Endothelial cell of umbilical vein (primary cell): ENCODE results near the gene STK11IP. TPM values are rescaled to one million over a fixed set of nuclear protein-coding genes. Genes with fewer than 3 reads are reported as not detected.

Experiments used
- BruUV-seq: library from RNA; stranded (reverse); fragments of 400-500 nt; replicated peaks from 2 replicates; lab custom pipeline; 2021; lab: Mats Ljungman, UMichigan
- CTCF ChIA-PET: fragments of 300-600, 350-600 bp; sonication (Branson Sonifier 250); formaldehyde crosslinking; loops from one replicate; lab custom pipeline; 2021; ENCODE audit warnings: antibody characterized with exemption, inconsistent platforms; lab: Charles Lee
- POLR2A ChIA-PET: fragments of 300-600, 350-600 bp; sonication (Branson Sonifier 250); formaldehyde crosslinking; loops from one replicate; lab custom pipeline; 2021; ENCODE audit warnings: antibody characterized with exemption, inconsistent platforms; lab: Charles Lee
- DNase-seq: peaks from one replicate; pipeline ENCODE4 v3.0.0-alpha.2; 2011; ENCODE audit warnings: low read depth, low spot score
- FAIRE-seq: peaks from 2 replicates; lab custom pipeline; 2011; peaks lifted over from hg19 to GRCh38; lab: Jason Lieb, UNC
- H2AFZ ChIP-seq: 2 replicates; pipeline ENCODE4 v1.6.0; 2012; ENCODE audit warnings: low read depth, low read length, control low read depth, inconsistent platforms
- H3K27ac ChIP-seq: 2 replicates; pipeline ENCODE4 v1.5.1; 2011; ENCODE audit warnings: low read depth, mild to moderate bottlenecking, control low read depth, low read length, moderate library complexity; ENCODE audit not compliant: insufficient read depth
- H3K27me3 ChIP-seq, 2 experiments: 2 replicates each; pipeline versions ENCODE4 v1.6.0 to v1.6.1; 2011; ENCODE audit warnings: low read length in 2 of 2, mixed read lengths in 1 of 2; ENCODE audit not compliant: control insufficient read depth in 2 of 2, insufficient read depth in 2 of 2
- H3K36me3 ChIP-seq, 2 experiments: 2 replicates in 1 of 2; 3 replicates in 1 of 2; pipeline ENCODE4 v1.5.1; 2011; ENCODE audit warnings: low read length in 2 of 2, mild to moderate bottlenecking in 1 of 2, moderate library complexity in 1 of 2; ENCODE audit not compliant: control insufficient read depth in 2 of 2, insufficient read depth in 2 of 2; ENCODE audit errors: extremely low read depth in 1 of 2
- H3K4me1 ChIP-seq: 3 replicates; pipeline ENCODE4 v1.5.1; 2011; ENCODE audit warnings: mild to moderate bottlenecking, low read length; ENCODE audit not compliant: control insufficient read depth, insufficient read depth; ENCODE audit errors: extremely low read depth
- H3K4me2 ChIP-seq: 2 replicates; pipeline ENCODE4 v1.6.1; 2011; ENCODE audit warnings: low read length, control low read depth, mixed read lengths; ENCODE audit not compliant: insufficient read depth
- H3K4me3 ChIP-seq, 3 experiments: fragments of 200-600 bp in 1 of 3; sonication (generic), shearing (Covaris generic) in 1 of 3; replicated peaks in 1 of 3; 2 replicates each; pipeline ENCODE4 v1.5.1; 2011 to 2016; ENCODE audit warnings: control low read depth in 3 of 3, low read length in 3 of 3, mild to moderate bottlenecking in 2 of 3, inconsistent platforms in 1 of 3, low read depth in 1 of 3, moderate library complexity in 1 of 3; ENCODE audit not compliant: insufficient read depth in 1 of 3
- H3K79me2 ChIP-seq: 2 replicates; pipeline ENCODE4 v1.6.0; 2012; ENCODE audit warnings: low read length, inconsistent platforms; ENCODE audit not compliant: control insufficient read depth, insufficient read depth
- H3K9ac ChIP-seq: replicated peaks from 2 replicates; pipeline ENCODE3; 2011; ENCODE audit warnings: low read length, control low read depth; ENCODE audit not compliant: insufficient read depth; ENCODE audit errors: extremely low read depth
- H3K9me1 ChIP-seq: replicated peaks from 3 replicates; pipeline ENCODE4 v1.6.0; 2011; ENCODE audit warnings: mild to moderate bottlenecking, low read length; ENCODE audit not compliant: control insufficient read depth, insufficient read depth; ENCODE audit errors: extremely low read depth
- H3K9me3 ChIP-seq: replicated peaks from 2 replicates; pipeline ENCODE4 v1.5.1; 2012; ENCODE audit warnings: low read length, inconsistent platforms; ENCODE audit not compliant: control insufficient read depth, insufficient read depth
- H4K20me1 ChIP-seq: replicated peaks from 2 replicates; pipeline ENCODE3; 2011; ENCODE audit warnings: mild to moderate bottlenecking, low read length; ENCODE audit not compliant: control insufficient read depth, insufficient read depth; ENCODE audit errors: extremely low read depth
- EZH2 ChIP-seq: IDR thresholded peaks from 2 replicates; pipeline ENCODE4 v1.6.1; 2012; ENCODE audit warnings: borderline replicate concordance, low read depth, mild to moderate bottlenecking, moderate library complexity, low read length, inconsistent platforms; ENCODE audit not compliant: severe bottlenecking
- FOS ChIP-seq: IDR thresholded peaks from 2 replicates; pipeline ENCODE4 v1.6.1; 2011; ENCODE audit warnings: mild to moderate bottlenecking, low read length, moderate library complexity, borderline replicate concordance; ENCODE audit not compliant: insufficient read depth
- GATA2 ChIP-seq: IDR thresholded peaks from 2 replicates; pipeline ENCODE4 v1.7.0; 2011; ENCODE audit warnings: low read depth, mild to moderate bottlenecking, moderate library complexity, mixed read lengths, low read length; ENCODE audit not compliant: insufficient read length, insufficient read depth
- JUN ChIP-seq: IDR thresholded peaks from 2 replicates; pipeline ENCODE4 v1.6.1; 2011; ENCODE audit warnings: borderline replicate concordance, low read depth; ENCODE audit not compliant: insufficient read length, insufficient read depth
- MYC ChIP-seq: IDR thresholded peaks from one replicate; pipeline ENCODE4 v1.6.1; 2011; ENCODE audit warnings: mild to moderate bottlenecking, low read depth, low read length
- POLR2A ChIP-seq: IDR thresholded peaks from 2 replicates; pipeline ENCODE4 v1.6.1; 2012; ENCODE audit warnings: low read depth, mild to moderate bottlenecking, control low read depth, low read length
- POLR2AphosphoS5 ChIP-seq: IDR thresholded peaks from 2 replicates; pipeline ENCODE4 v1.6.1; 2012; ENCODE audit warnings: low read depth, mild to moderate bottlenecking, control low read depth, low read length, moderate library complexity; ENCODE audit not compliant: insufficient read depth
- dilution Hi-C: fragments of 300-500 bp; cut with MboI; formaldehyde crosslinking; loops from one replicate; pipeline ENCODE4 v1.15.0; 2019; ENCODE audit warnings: low sequenced_read_pairs; ENCODE audit not compliant: extremely low pct_ligation_motif_present
- intact Hi-C: fragments of 100-400 bp; cut with micrococcal nuclease; formaldehyde crosslinking; loops from one replicate; pipeline ENCODE4 v1.10.0; 2022
- polyA plus RNA-seq, 4 experiments: library from polyadenylated mRNA; depleted of rRNA in 3 of 4; stranded (reverse) in 3 of 4; unstranded in 1 of 4; fragments of >200 nt; gene quantifications; 2 replicates each; pipeline versions ENCODE4 v1.2.1 to v1.2.3, GENCODE V29; 2011 to 2012; ENCODE audit warnings: missing spikeins in 1 of 4
- total RNA-seq: library from RNA; stranded (reverse); gene quantifications from 2 replicates; pipeline ENCODE4 v1.2.3, GENCODE V29; 2021
- TF ChIP-seq, protein P1 (sequence below): IDR thresholded peaks from 2 replicates; pipeline ENCODE4 v1.6.1; 2011; ENCODE audit not compliant: insufficient read depth, insufficient read length
- TF ChIP-seq, protein P2 (sequence below), 2 donors: IDR thresholded peaks; 1 replicate in 1 of 2; 2 replicates in 1 of 2; pipeline ENCODE4 v1.5.1; 2011; ENCODE audit warnings: low read length in 2 of 2, mild to moderate bottlenecking in 2 of 2, moderate library complexity in 2 of 2, control low read depth in 1 of 2, inconsistent platforms in 1 of 2, low read depth in 1 of 2; ENCODE audit not compliant: insufficient read depth in 1 of 2; ENCODE audit errors: extremely low read depth in 1 of 2

STK11IP gene
- total and polyA plus RNA-seq, 2 donors (not counting 3 experiments of a cell fraction or from before 2014, with no cell fraction given): 17.7 to 19.2 TPM

DNA sequence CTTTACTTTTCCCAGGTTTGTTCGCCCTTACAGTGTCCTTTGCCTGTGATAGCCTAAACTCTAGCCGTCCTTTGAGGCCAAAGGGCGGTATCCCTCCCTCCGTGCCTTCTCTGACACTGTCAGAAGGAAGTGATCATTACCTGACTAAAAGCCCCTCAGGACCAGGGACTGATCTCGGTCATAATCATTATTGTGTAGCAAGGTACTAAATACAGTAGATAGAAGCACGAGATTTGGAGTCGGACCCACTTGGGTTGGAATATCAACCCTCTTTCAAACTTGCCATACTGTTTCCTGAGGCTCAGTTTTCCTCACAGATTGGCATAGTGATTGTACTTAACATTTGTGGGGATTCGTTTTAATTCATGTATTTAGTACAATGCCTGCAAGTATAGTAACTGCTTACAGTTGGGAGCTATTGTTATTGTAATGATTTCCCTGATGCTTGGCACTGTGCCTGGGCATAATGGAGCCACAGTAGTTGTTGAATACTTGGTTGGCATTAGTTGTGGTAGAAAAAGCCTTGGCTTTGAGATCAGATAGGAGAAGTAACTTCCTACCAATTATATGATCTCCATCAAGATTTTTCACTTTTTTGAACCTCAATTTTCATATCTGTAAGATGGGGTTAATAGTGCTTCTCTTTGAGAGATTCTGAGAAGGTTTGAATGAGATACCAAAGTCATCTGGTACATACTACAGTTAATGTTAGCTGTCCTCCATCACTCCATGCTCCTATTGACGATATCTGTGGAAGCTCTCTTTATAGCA lies 836 bp downstream of the STK11IP start:
- BruUV-seq: no TSS peak
- no peak for TF ChIP-seq POLR2A
- TF ChIP-seq JUN: no peak
- TF ChIP-seq, protein P1, sequence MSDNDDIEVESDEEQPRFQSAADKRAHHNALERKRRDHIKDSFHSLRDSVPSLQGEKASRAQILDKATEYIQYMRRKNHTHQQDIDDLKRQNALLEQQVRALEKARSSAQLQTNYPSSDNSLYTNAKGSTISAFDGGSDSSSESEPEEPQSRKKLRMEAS: no peak
- TF ChIP-seq GATA2: no peak
- TF ChIP-seq EZH2: no peak
- no peak for TF ChIP-seq POLR2AphosphoS5
- TF ChIP-seq, protein P2, sequence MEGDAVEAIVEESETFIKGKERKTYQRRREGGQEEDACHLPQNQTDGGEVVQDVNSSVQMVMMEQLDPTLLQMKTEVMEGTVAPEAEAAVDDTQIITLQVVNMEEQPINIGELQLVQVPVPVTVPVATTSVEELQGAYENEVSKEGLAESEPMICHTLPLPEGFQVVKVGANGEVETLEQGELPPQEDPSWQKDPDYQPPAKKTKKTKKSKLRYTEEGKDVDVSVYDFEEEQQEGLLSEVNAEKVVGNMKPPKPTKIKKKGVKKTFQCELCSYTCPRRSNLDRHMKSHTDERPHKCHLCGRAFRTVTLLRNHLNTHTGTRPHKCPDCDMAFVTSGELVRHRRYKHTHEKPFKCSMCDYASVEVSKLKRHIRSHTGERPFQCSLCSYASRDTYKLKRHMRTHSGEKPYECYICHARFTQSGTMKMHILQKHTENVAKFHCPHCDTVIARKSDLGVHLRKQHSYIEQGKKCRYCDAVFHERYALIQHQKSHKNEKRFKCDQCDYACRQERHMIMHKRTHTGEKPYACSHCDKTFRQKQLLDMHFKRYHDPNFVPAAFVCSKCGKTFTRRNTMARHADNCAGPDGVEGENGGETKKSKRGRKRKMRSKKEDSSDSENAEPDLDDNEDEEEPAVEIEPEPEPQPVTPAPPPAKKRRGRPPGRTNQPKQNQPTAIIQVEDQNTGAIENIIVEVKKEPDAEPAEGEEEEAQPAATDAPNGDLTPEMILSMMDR (IDR thresholded peaks at IDR 0.05; ENCODE audit: extremely low read depth in 1 of 2, insufficient read depth in 1 of 2, low read depth in 1 of 2, low read length in 2 of 2): no peak
- no peak for TF ChIP-seq FOS
- TF ChIP-seq MYC: no peak
- Histone ChIP-seq H3K79me2 (no peaks in the 10 kb centered on the region), H4K20me1 (no peaks in the 10 kb centered on the region), H2AFZ (peak overlapping the region; percentile 98), H3K9me3 (no peaks in the 10 kb centered on the region), H3K9ac (peak overlapping the region; percentile 90), H3K27ac (peak overlapping the region; percentile 86), H3K4me3 (peak overlapping the region; percentile 22 to 76 (median 67)), H3K4me2 (peak overlapping the region; percentile 81), H3K27me3 (no peaks in the 10 kb centered on the region), H3K36me3 (peaks cover 0 to 15% of the 10 kb centered on the region in 2 experiments), H3K4me1 (peaks cover 12% of the 10 kb centered on the region), H3K9me1 (no peaks in the 10 kb centered on the region)
- dilution Hi-C loops (no loop called here), intact Hi-C loops (loop anchor here (1.0 kb wide), 1 partner anchor 100 kb away; the partner anchor contains the start of gene GMPPA)
- DNase-seq: peak; percentile 39
- FAIRE-seq: peak; percentile 79
- ChIA-PET POLR2A (no interaction called here), CTCF (interaction anchor here (1.0 to 3.6 kb wide), 6 partner anchors 28 to 88 kb away, joined by 3 to 23 read pairs (median 5); no protein-coding TSS in a partner anchor)
